Measurements from ENCODE around the gene RAPGEF2. TPM values are rescaled to one million over a fixed set of nuclear protein-coding genes. Genes with fewer than 3 reads are reported as not detected.

Gene RAPGEF2
- polyA plus RNA-seq, 1 experiment = 19.6 TPM

- ChIA-PET CTCF (no interaction called here), POLR2A (no interaction called here)
- no peak overlapping the region for H3K4me3 ChIP-seq (ENCODE audit: low read depth, low read length)
- DNase-seq (ENCODE audit: low read depth) = no peak
- no peaks in the 10 kb centered on the region for H3K27me3 ChIP-seq (ENCODE audit: control insufficient read depth, insufficient read depth, low read length)
- H3K36me3 ChIP-seq (ENCODE audit: control insufficient read depth, insufficient read depth, low read length) = no peaks in the 10 kb centered on the region
- TF ChIP-seq CTCF (IDR thresholded peaks at IDR 0.05; ENCODE audit: insufficient read depth, low read depth, low read length) = no peak
Observed at GRCh38 chr4:159389756-159390155, 286.9 kb downstream of the RAPGEF2 start.

- TF ChIP-seq CTCF (IDR thresholded peaks at IDR 0.05; ENCODE audit: insufficient read depth, low read depth, low read length) = no peak
- ChIA-PET POLR2A (no interaction called here), CTCF (interaction anchor here (0.9 kb wide), 1 partner anchor 24 kb away, joined by 3 read pairs; no protein-coding TSS in a partner anchor)
- H3K36me3 ChIP-seq (ENCODE audit: control insufficient read depth, insufficient read depth, low read length) = no peaks in the 10 kb centered on the region
- H3K4me3 ChIP-seq (ENCODE audit: low read depth, low read length) = no peak overlapping the region
- DNase-seq (ENCODE audit: low read depth) = peak; percentile 47
- H3K27me3 ChIP-seq (ENCODE audit: control insufficient read depth, insufficient read depth, low read length) = no peaks in the 10 kb centered on the region
Observed at GRCh38 chr4:159390648-159391047, 287.8 kb downstream of the RAPGEF2 start.

- no peak for TF ChIP-seq CTCF (IDR thresholded peaks at IDR 0.05; ENCODE audit: insufficient read depth, low read depth, low read length)
- H3K36me3 ChIP-seq (ENCODE audit: control insufficient read depth, insufficient read depth, low read length) = no peaks in the 10 kb centered on the region
- ChIA-PET POLR2A (no interaction called here), CTCF (no interaction called here)
- H3K27me3 ChIP-seq (ENCODE audit: control insufficient read depth, insufficient read depth, low read length) = no peaks in the 10 kb centered on the region
- no peak for DNase-seq (ENCODE audit: low read depth)
- H3K4me3 ChIP-seq (ENCODE audit: low read depth, low read length) = no peak overlapping the region
Observed at GRCh38 chr4:159395693-159396092, 292.8 kb downstream of the RAPGEF2 start.

- POLR2A ChIA-PET = no interaction called here
Observed at GRCh38 chr4:159396151-159396550, 293.3 kb downstream of the RAPGEF2 start.

GRCh38 chr4:159398236-159398638 lies 295.4 kb downstream of the RAPGEF2 start:
- CTCF ChIA-PET = no interaction called here
- POLR2A ChIA-PET = no interaction called here
- no peak for DNase-seq (ENCODE audit: low read depth)
- H3K27me3 ChIP-seq (ENCODE audit: control insufficient read depth, insufficient read depth, low read length) = no peaks in the 10 kb centered on the region
- no peak overlapping the region for H3K4me3 ChIP-seq (ENCODE audit: low read depth, low read length)
- H3K36me3 ChIP-seq (ENCODE audit: control insufficient read depth, insufficient read depth, low read length) = no peaks in the 10 kb centered on the region
- no peak for TF ChIP-seq CTCF (IDR thresholded peaks at IDR 0.05; ENCODE audit: insufficient read depth, low read depth, low read length)

More at GRCh38 chr4:159396151-159396550, 293.3 kb downstream of the RAPGEF2 start:
- DNase-seq (ENCODE audit: low read depth) = no peak
- TF ChIP-seq CTCF (IDR thresholded peaks at IDR 0.05; ENCODE audit: insufficient read depth, low read depth, low read length) = no peak
- H3K4me3 ChIP-seq (ENCODE audit: low read depth, low read length) = no peak overlapping the region
- H3K27me3 ChIP-seq (ENCODE audit: control insufficient read depth, insufficient read depth, low read length) = no peaks in the 10 kb centered on the region
- CTCF ChIA-PET = no interaction called here
- H3K36me3 ChIP-seq (ENCODE audit: control insufficient read depth, insufficient read depth, low read length) = no peaks in the 10 kb centered on the region
